ENCODE results near the gene NAA38.

NAA38 gene

GRCh38 chr17:7856811-7857712 is at the start of gene NAA38:
Gene NAA38 (minus strand): TSS chr17:7857559. CDS start chr17:7857463, 96 bp downstream.
- DNase-seq (ENCODE audit: low read depth in 2 of 3, low spot score in 1 of 3) = peak; percentile 90 to 92 (median 90)

- no peak for DNase-seq (ENCODE audit: low read depth in 2 of 3, low spot score in 1 of 3)
Observed at GRCh38 chr17:7903154-7904103, 46.1 kb upstream of the NAA38 start.

GRCh38 chr17:7897773-7898172 is 40.4 kb upstream of the NAA38 start:
- DNase-seq (ENCODE audit: low read depth in 2 of 3, low spot score in 1 of 3) = no peak

GRCh38 chr17:7897090-7897489 is 39.7 kb upstream of the NAA38 start:
- DNase-seq (ENCODE audit: low read depth in 2 of 3, low spot score in 1 of 3) = no peak

- no peak for DNase-seq (ENCODE audit: low read depth in 2 of 3, low spot score in 1 of 3)
Observed at GRCh38 chr17:7894866-7895265, 37.5 kb upstream of the NAA38 start.

GRCh38 chr17:7894226-7894625 is 36.9 kb upstream of the NAA38 start:
- DNase-seq (ENCODE audit: low read depth in 2 of 3, low spot score in 1 of 3) = no peak

- no peak for DNase-seq (ENCODE audit: low read depth in 2 of 3, low spot score in 1 of 3)
Observed at GRCh38 chr17:7893187-7893880, 36.0 kb upstream of the NAA38 start.

GRCh38 chr17:7889166-7889955 is 32.0 kb upstream of the NAA38 start:
- peak in 2 of 3 donors; percentile 30 to 32 for DNase-seq (ENCODE audit: low read depth in 2 of 3, low spot score in 1 of 3)

- peak; percentile 40 to 56 (median 52) for DNase-seq (ENCODE audit: low read depth in 2 of 3, low spot score in 1 of 3)
Observed at GRCh38 chr17:7888184-7888920, 31.0 kb upstream of the NAA38 start, which contains the start of gene CHD3. Gene CHD3 (plus strand): TSS chr17:7888789. CDS start chr17:7889001, 212 bp downstream.

GRCh38 chr17:7887482-7888183 is 30.3 kb upstream of the NAA38 start:
- peak; percentile 82 to 89 (median 83) for DNase-seq (ENCODE audit: low read depth in 2 of 3, low spot score in 1 of 3)

- DNase-seq (ENCODE audit: low read depth in 2 of 3, low spot score in 1 of 3) = no peak
Observed at GRCh38 chr17:7887038-7887481, 29.7 kb upstream of the NAA38 start.

- peak; percentile 19 to 47 (median 33) for DNase-seq (ENCODE audit: low read depth in 2 of 3, low spot score in 1 of 3)
Observed at GRCh38 chr17:7886227-7887037, 29.1 kb upstream of the NAA38 start.

- peak; percentile 13 to 40 (median 14) for DNase-seq (ENCODE audit: low read depth in 2 of 3, low spot score in 1 of 3)
Observed at GRCh38 chr17:7885367-7886226, 28.2 kb upstream of the NAA38 start.

- peak in 1 of 3 donors; percentile 14 for DNase-seq (ENCODE audit: low read depth in 2 of 3, low spot score in 1 of 3)
Observed at GRCh38 chr17:7884581-7885366, 27.4 kb upstream of the NAA38 start.

- peak in 1 of 3 donors; percentile 21 for DNase-seq (ENCODE audit: low read depth in 2 of 3, low spot score in 1 of 3)
Observed at GRCh38 chr17:7883781-7884386, 26.5 kb upstream of the NAA38 start.

- DNase-seq (ENCODE audit: low read depth in 2 of 3, low spot score in 1 of 3) = no peak
Observed at GRCh38 chr17:7882629-7883028, 25.3 kb upstream of the NAA38 start.

Measured in stimulated activated CD4-positive, alpha-beta T cell treated with anti-CD3 and anti-CD28 coated beads, Interleukin-12 subunit alpha, Interleukin-12 subunit beta, amount 100 ng/mL, for 48 hours (primary cell).